Lung (tissue), 12 donors: ENCODE measurements around the gene LRP1B. TPM values are rescaled to one million over a fixed set of nuclear protein-coding genes. Genes with fewer than 3 reads are reported as not detected.

Experiments used
- ATAC-seq: fragments of 200-7000 bp; cut with Tn5 transposase; one replicate; pipeline ENCODE4 v1.9.1; 2020; ENCODE audit warnings: moderate number of reproducible peaks; ENCODE audit not compliant: insufficient read depth, low FRiP score
- DNase-seq, 3 donors: peaks; one replicate each; pipeline ENCODE4 v3.0.0-alpha.2; 2013 to 2017
- H3K27ac ChIP-seq, 2 donors: one replicate each; pipeline ENCODE4 v1.5.1; 2013; ENCODE audit warnings: mild to moderate bottlenecking in 2 of 2, moderate library complexity in 2 of 2, control low read depth in 1 of 2, inconsistent platforms in 1 of 2, low read depth in 1 of 2, low read length in 1 of 2
- H3K27me3 ChIP-seq, 3 donors: one replicate each; pipeline ENCODE4 v1.5.1; 2013; ENCODE audit warnings: low read length in 2 of 3; ENCODE audit not compliant: control insufficient read depth in 3 of 3, insufficient read depth in 3 of 3
- H3K36me3 ChIP-seq, 4 donors: one replicate each; pipeline ENCODE4 v1.5.1; 2013; ENCODE audit warnings: low read length in 4 of 4, mild to moderate bottlenecking in 1 of 4, moderate library complexity in 1 of 4; ENCODE audit not compliant: control insufficient read depth in 4 of 4, insufficient read depth in 4 of 4
- H3K4me1 ChIP-seq, 5 donors: one replicate each; pipeline ENCODE4 v1.5.1; 2013; ENCODE audit warnings: low read length in 5 of 5, mild to moderate bottlenecking in 2 of 5, moderate library complexity in 1 of 5; ENCODE audit not compliant: control insufficient read depth in 5 of 5, insufficient read depth in 5 of 5
- H3K4me3 ChIP-seq: one replicate; pipeline ENCODE4 v1.5.1; 2013; ENCODE audit warnings: mild to moderate bottlenecking, control low read depth, moderate library complexity
- H3K9ac ChIP-seq, 2 donors: one replicate each; pipeline ENCODE4 v1.5.1; 2013; ENCODE audit warnings: low read length in 2 of 2, control low read depth in 1 of 2; ENCODE audit not compliant: insufficient read depth in 1 of 2
- H3K9me3 ChIP-seq, 4 donors: one replicate each; pipeline ENCODE4 v1.5.1; 2013; ENCODE audit warnings: low read length in 3 of 4, mild to moderate bottlenecking in 1 of 4, moderate library complexity in 1 of 4; ENCODE audit not compliant: control insufficient read depth in 4 of 4, insufficient read depth in 3 of 4
- CTCF ChIP-seq: IDR thresholded peaks from 2 replicates; pipeline ENCODE4 v1.5.1; 2012; ENCODE audit warnings: mild to moderate bottlenecking; ENCODE audit errors: control extremely low read depth, extremely low read depth
- WGBS, 2 donors: extraction: QIAGEN DNeasy Blood & Tissue Kit; methylation state at CpG; one replicate each; pipeline ENCODE4 v1.1.7; 2013; 5-methylcytosine and 5-hydroxymethylcytosine counted together
- polyA plus RNA-seq, 2 donors: library from polyadenylated mRNA; stranded (reverse); fragments of 200-250 nt; gene quantifications; one replicate each; pipeline ENCODE4 v1.2.1, GENCODE V29; 2013
- total RNA-seq, 2 donors: library from RNA; depleted of rRNA in 1 of 2; stranded (reverse); fragments of >200 nt in 1 of 2; gene quantifications; one replicate each; pipeline ENCODE4 v1.2.1, GENCODE V29; 2014 to 2021
- donor health status: control.
- donor health status: control.
- donor health status: Bipolar disorder and iron deficiency.
- donor health status: healthy.
- donor health status: DM: yes; HTN: yes; CAD: no.

The LRP1B gene
- total and polyA plus RNA-seq, 4 donors, result 0.01 to 6.5 (median 0.16) TPM

- no peak for DNase-seq
- TF ChIP-seq CTCF, result no peak
- no peak for ATAC-seq
- Histone ChIP-seq H3K9ac (no peak overlapping the region), H3K9me3 (no peaks in the 10 kb centered on the region), H3K27ac (no peak overlapping the region), H3K36me3 (no peaks in the 10 kb centered on the region), H3K4me3 (no peak overlapping the region), H3K27me3 (no peaks in the 10 kb centered on the region), H3K4me1 (no peaks in the 10 kb centered on the region)
- WGBS, 2 donors, result 59 to 69% methylated on average over 3 of the region's 3 CpGs
Observed at GRCh38 chr2:142044197-142044596, 86.6 kb downstream of the LRP1B start.

GRCh38 chr2:142042536-142043199 is 88.1 kb downstream of the LRP1B start:
- H3K27ac ChIP-seq, result no peak overlapping the region
- TF ChIP-seq CTCF, result no peak
- H3K36me3 ChIP-seq, result no peaks in the 10 kb centered on the region
- DNase-seq, result no peak
- no peaks in the 10 kb centered on the region for H3K9me3 ChIP-seq
- no peaks in the 10 kb centered on the region for H3K4me1 ChIP-seq
- H3K9ac ChIP-seq, result no peak overlapping the region
- ATAC-seq, result no peak
- no peak overlapping the region for H3K4me3 ChIP-seq
- WGBS, 2 donors, result 82 to 85% methylated on average over 1 of the region's 1 CpG
- no peaks in the 10 kb centered on the region for H3K27me3 ChIP-seq

GRCh38 chr2:142041996-142042395 is 88.8 kb downstream of the LRP1B start:
- Histone ChIP-seq H3K4me3 (no peak overlapping the region), H3K4me1 (no peaks in the 10 kb centered on the region), H3K27me3 (no peaks in the 10 kb centered on the region), H3K9ac (no peak overlapping the region), H3K9me3 (no peaks in the 10 kb centered on the region), H3K36me3 (no peaks in the 10 kb centered on the region), H3K27ac (no peak overlapping the region)
- DNase-seq, result no peak
- no peak for ATAC-seq
- TF ChIP-seq CTCF, result no peak
- WGBS, 2 donors, result 82 to 88% methylated on average over 6 of the region's 6 CpGs

GRCh38 chr2:142041105-142041504 is 89.7 kb downstream of the LRP1B start:
- Histone ChIP-seq H3K4me1 (no peaks in the 10 kb centered on the region), H3K27ac (no peak overlapping the region), H3K9ac (no peak overlapping the region), H3K36me3 (no peaks in the 10 kb centered on the region), H3K4me3 (no peak overlapping the region), H3K9me3 (no peaks in the 10 kb centered on the region), H3K27me3 (no peaks in the 10 kb centered on the region)
- DNase-seq (no peak), ATAC-seq (no peak)
- WGBS, 2 donors, result 92 to 97% methylated on average over 1 of the region's 1 CpG
- no peak for TF ChIP-seq CTCF
